Retinal pigment epithelial cell (primary cell): Measurements from ENCODE around the gene SMAD3.
"Not testable (repeated sequence)": the region's sequence is repeated elsewhere in the genome, so short reads cannot be mapped to it uniquely, and the experiment has no call there.

ENCODE experiments used
- DNase-seq: peaks from one replicate; pipeline ENCODE4 v3.0.0-alpha.2; 2010; ENCODE audit warnings: low read depth
- H3K4me3 ChIP-seq: 2 replicates; pipeline ENCODE4 v1.5.1; 2011; ENCODE audit warnings: mild to moderate bottlenecking, low read length, control low read depth, moderate library complexity
- CTCF ChIP-seq: conservative IDR thresholded peaks from 2 replicates; pipeline ENCODE4 v1.5.1; 2011; ENCODE audit warnings: low read depth, low read length, control low read depth, inconsistent platforms

Gene SMAD3

GRCh38 chr15:67065531-67066005 is at the start of gene SMAD3:
Gene SMAD3 (plus strand): TSS chr15:67065602. CDS start chr15:67066155, 553 bp downstream.
- DNase-seq, result peak; percentile 80
- peak within 1 kb of the TSS; percentile 91 for H3K4me3 ChIP-seq
- no peak for TF ChIP-seq CTCF

- no peak for DNase-seq
- H3K4me3 ChIP-seq, result no peak overlapping the region
- TF ChIP-seq CTCF, result no peak
These were observed 48.1 kb upstream of the SMAD3 start for GRCh38 chr15:67017311-67017710.

- no peak for DNase-seq
- no peak for TF ChIP-seq CTCF
- no peak overlapping the region for H3K4me3 ChIP-seq
These were observed 47.4 kb upstream of the SMAD3 start for GRCh38 chr15:67018026-67018425.

GRCh38 chr15:67018441-67018840 is 47.0 kb upstream of the SMAD3 start:
- TF ChIP-seq CTCF, result no peak
- DNase-seq, result no peak

GRCh38 chr15:67019069-67019468 is 46.3 kb upstream of the SMAD3 start:
- DNase-seq, result no peak
- no peak overlapping the region for H3K4me3 ChIP-seq
- TF ChIP-seq CTCF, result no peak

More at GRCh38 chr15:67018441-67018840, 47.0 kb upstream of the SMAD3 start:
- H3K4me3 ChIP-seq, result no peak overlapping the region

GRCh38 chr15:67019884-67020520 is 45.4 kb upstream of the SMAD3 start:
- no peak for TF ChIP-seq CTCF

GRCh38 chr15:67020668-67021067 is 44.7 kb upstream of the SMAD3 start:
- not testable (repeated sequence) for DNase-seq, H3K4me3 ChIP-seq

More at GRCh38 chr15:67019884-67020520, 45.4 kb upstream of the SMAD3 start:
- H3K4me3 ChIP-seq, result no peak overlapping the region
- DNase-seq, result no peak

GRCh38 chr15:67021455-67021854 is 43.9 kb upstream of the SMAD3 start:
- H3K4me3 ChIP-seq, result no peak overlapping the region
- no peak for DNase-seq
- TF ChIP-seq CTCF, result no peak
